Osteocyte (in vitro differentiated cells): Measurements from ENCODE around the gene PCDHGA9. TPM values are rescaled to one million over a fixed set of nuclear protein-coding genes. Genes with fewer than 3 reads are reported as not detected.
"Not testable (repeated sequence)": the region's sequence is repeated elsewhere in the genome, so short reads cannot be mapped to it uniquely, and the experiment has no call there.

Experiments used
- DNase-seq: peaks from one replicate; pipeline ENCODE4 v3.0.0; 2021; ENCODE audit warnings: mixed read lengths; ENCODE audit not compliant: unreplicated experiment; ENCODE audit errors: extremely low spot score
- H3K27ac Mint-ChIP-seq: one replicate; pipeline ENCODE4 v1.8.0; 2021; ENCODE audit warnings: mild to moderate bottlenecking, mixed read lengths; ENCODE audit not compliant: unreplicated experiment
- H3K27me3 Mint-ChIP-seq: one replicate; pipeline ENCODE4 v1.8.0; 2021; ENCODE audit warnings: mixed read lengths; ENCODE audit not compliant: unreplicated experiment
- H3K36me3 Mint-ChIP-seq: one replicate; pipeline ENCODE4 v1.8.0; 2021; ENCODE audit warnings: mixed read lengths; ENCODE audit not compliant: unreplicated experiment
- H3K4me1 Mint-ChIP-seq: one replicate; pipeline ENCODE4 v1.8.0; 2021; ENCODE audit warnings: mixed read lengths; ENCODE audit not compliant: unreplicated experiment
- H3K4me3 Mint-ChIP-seq: one replicate; pipeline ENCODE4 v1.8.0; 2021; ENCODE audit warnings: mild to moderate bottlenecking, moderate library complexity, mixed read lengths; ENCODE audit not compliant: unreplicated experiment
- H3K9me3 Mint-ChIP-seq: one replicate; pipeline ENCODE4 v1.8.0; 2021; ENCODE audit warnings: mixed read lengths; ENCODE audit not compliant: unreplicated experiment
- CTCF ChIP-seq: fragments of 200-600 bp; sonication (generic); IDR thresholded peaks from 2 replicates; pipeline ENCODE4 v1.5.0; 2021; ENCODE audit warnings: antibody characterized with exemption, mild to moderate bottlenecking, moderate library complexity
- total RNA-seq: library from RNA; stranded (reverse); gene quantifications from 2 replicates; pipeline ENCODE4 v1.2.1, GENCODE V29; 2021

PCDHGA9 gene
- total RNA-seq, 1 donor from 2014 or later: 1.9 TPM

GRCh38 chr5:141403387-141403786, 809 bp downstream of the PCDHGA9 start:
- DNase-seq: no peak
- no peak for TF ChIP-seq CTCF
- Mint-ChIP-seq H3K27ac (no peak overlapping the region), H3K36me3 (peaks cover 15% of the 10 kb centered on the region), H3K9me3 (peaks cover 14% of the 10 kb centered on the region), H3K27me3 (no peaks in the 10 kb centered on the region), H3K4me1 (peaks cover 7% of the 10 kb centered on the region), H3K4me3 (no peak overlapping the region)

- peak; percentile 92 for DNase-seq
- Mint-ChIP-seq H3K9me3 (peaks cover 13% of the 10 kb centered on the region), H3K4me1 (peaks cover 23% of the 10 kb centered on the region), H3K36me3 (peaks cover 37% of the 10 kb centered on the region), H3K4me3 (peak within 1 kb of the TSS; percentile 86), H3K27ac (peak within 1 kb of the TSS; percentile 97)
- not testable (repeated sequence) for H3K27me3 Mint-ChIP-seq
- peak; percentile 89 for TF ChIP-seq CTCF
These were observed 5.4 kb downstream of the PCDHGA9 start, which contains the start of gene PCDHGB6 for GRCh38 chr5:141407790-141408505. Gene PCDHGB6, plus strand, starts transcription at chr5:141408021. Its CDS starts 182 bp downstream, at chr5:141408203.

- H3K27me3 Mint-ChIP-seq: no peaks in the 10 kb centered on the region
- DNase-seq: no peak
- H3K36me3 Mint-ChIP-seq: peaks cover 54% of the 10 kb centered on the region
- H3K27ac Mint-ChIP-seq: peak overlapping the region; percentile 63
- H3K4me1 Mint-ChIP-seq: peaks cover 28% of the 10 kb centered on the region
- H3K9me3 Mint-ChIP-seq: peaks cover 18% of the 10 kb centered on the region
- H3K4me3 Mint-ChIP-seq: peak overlapping the region; percentile 63
- TF ChIP-seq CTCF: no peak
These were observed 7.2 kb downstream of the PCDHGA9 start for GRCh38 chr5:141409598-141410306.

- Mint-ChIP-seq H3K27me3 (no peaks in the 10 kb centered on the region), H3K9me3 (peaks cover 29% of the 10 kb centered on the region), H3K4me1 (peaks cover 28% of the 10 kb centered on the region), H3K4me3 (peak overlapping the region; percentile 50), H3K36me3 (peaks cover 66% of the 10 kb centered on the region), H3K27ac (no peak overlapping the region)
- no peak for DNase-seq
- TF ChIP-seq CTCF: no peak
These were observed 9.0 kb downstream of the PCDHGA9 start for GRCh38 chr5:141411575-141411974.

- H3K4me1 Mint-ChIP-seq: peaks cover 24% of the 10 kb centered on the region
- peak within 1 kb of the TSS; percentile 84 for H3K27ac Mint-ChIP-seq
- H3K27me3 Mint-ChIP-seq: no peaks in the 10 kb centered on the region
- H3K36me3 Mint-ChIP-seq: peaks cover 68% of the 10 kb centered on the region
- DNase-seq: no peak
- H3K9me3 Mint-ChIP-seq: peaks cover 31% of the 10 kb centered on the region
- TF ChIP-seq CTCF: peak; percentile 62
- H3K4me3 Mint-ChIP-seq: peak within 1 kb of the TSS; percentile 76
These were observed 10.4 kb downstream of the PCDHGA9 start, which contains the start of gene PCDHGA10 for GRCh38 chr5:141412854-141413539. Gene PCDHGA10, plus strand, starts transcription at chr5:141412987. Its CDS starts 189 bp downstream, at chr5:141413176.
